Stimulated activated CD8-positive, alpha-beta memory T cell treated with anti-CD3 and anti-CD28 coated beads, Interleukin-4, amount 100 ng/mL, for 1 hour (primary cell): ENCODE data around the gene HOXA3.

Source experiments
- DNase-seq, 2 donors: peaks; one replicate each; pipeline ENCODE4 v3.0.0-alpha.2; 2020; ENCODE audit warnings: low read depth in 2 of 2, low spot score in 1 of 2

The HOXA3 gene

DNA sequence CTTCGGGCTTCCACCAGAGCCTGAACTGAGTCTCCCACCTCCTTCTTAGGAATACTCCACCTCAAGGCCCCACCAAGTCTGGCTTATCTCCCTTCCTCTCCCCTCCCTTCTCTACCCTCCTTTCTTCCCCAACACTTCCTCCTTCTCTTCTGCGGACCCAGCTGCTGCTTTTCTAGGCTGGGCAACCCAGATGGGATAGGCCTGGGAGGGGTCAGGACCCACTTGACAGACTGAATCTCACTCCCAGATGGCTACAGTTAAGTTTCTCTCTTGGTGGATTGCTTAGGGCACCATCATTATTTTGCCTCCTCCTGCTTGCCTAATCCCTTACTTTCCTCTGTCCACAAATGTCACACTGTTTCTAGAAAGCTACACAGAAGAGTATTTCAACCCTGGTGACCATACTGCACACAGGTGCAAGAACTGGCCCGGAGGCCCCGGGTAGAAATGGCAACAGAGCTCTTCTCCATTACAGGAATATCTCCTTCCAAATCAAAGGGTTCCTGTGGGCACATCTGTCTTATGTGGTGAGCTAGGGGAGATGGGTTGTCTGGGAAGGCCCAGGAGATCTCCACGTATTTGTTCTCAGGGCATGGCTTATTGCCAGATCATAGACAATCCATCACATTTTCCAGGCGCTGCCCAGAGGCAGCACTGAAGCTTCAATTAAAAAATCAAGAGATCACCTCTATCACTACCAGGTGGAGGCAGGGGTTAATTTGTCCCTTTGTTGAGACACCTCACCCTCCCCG lies 37.8 kb upstream of the HOXA3 start:
- DNase-seq = no peak

- DNase-seq = no peak
These were observed 37.1 kb upstream of the HOXA3 start for GRCh38 chr7:27189295-27189996.

GRCh38 chr7:27188386-27189294 lies 36.3 kb upstream of the HOXA3 start:
- DNase-seq = no peak

- no peak for DNase-seq
These were observed 35.3 kb upstream of the HOXA3 start for GRCh38 chr7:27187475-27188385.

- no peak for DNase-seq
These were observed 34.5 kb upstream of the HOXA3 start for GRCh38 chr7:27186668-27187474.

DNA sequence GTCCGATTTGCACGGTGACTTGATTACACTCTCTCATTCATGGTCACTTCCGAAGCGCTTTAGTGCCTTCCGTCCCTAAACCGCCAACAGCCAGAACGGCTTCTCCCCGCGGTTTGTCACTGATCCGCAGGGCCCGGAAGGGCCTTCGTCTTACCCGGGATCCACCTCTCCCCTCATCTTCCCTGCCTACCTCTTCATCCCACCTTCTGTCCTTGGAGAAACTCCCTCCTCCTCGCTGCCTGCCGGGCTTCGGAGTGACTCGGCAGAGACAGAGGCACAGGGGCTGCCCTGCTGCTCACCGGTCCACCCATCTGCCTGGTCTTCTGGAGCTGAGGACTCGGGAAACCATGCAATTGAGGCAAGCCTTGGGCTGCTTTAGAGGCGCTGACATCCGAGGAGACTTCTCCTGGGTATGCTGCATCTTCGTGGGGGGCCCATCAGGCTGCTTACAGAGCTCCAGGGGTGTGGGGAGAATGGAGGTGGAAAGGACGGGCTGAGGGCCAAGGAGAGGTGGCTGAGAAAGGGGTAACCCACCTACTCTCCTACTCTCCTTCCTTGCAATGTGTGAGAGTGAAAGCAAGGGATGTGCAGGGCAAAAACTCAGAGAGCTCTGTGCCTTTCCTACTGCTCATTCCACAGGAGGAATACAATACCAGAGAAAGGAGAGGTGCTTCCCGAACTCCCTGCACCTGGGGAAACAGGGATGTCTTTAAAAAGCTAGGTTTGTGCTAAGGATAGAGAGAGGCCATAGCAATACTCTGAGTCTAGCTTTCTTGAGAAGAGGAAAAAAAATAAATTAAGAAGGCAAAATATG lies 33.7 kb upstream of the HOXA3 start:
- no peak for DNase-seq

GRCh38 chr7:27185013-27185853 lies 32.9 kb upstream of the HOXA3 start, which contains the start of gene HOXA11:
Gene HOXA11, minus strand, starts transcription at chr7:27185232. Its CDS starts 88 bp downstream, at chr7:27185144.
- DNase-seq = no peak

DNA sequence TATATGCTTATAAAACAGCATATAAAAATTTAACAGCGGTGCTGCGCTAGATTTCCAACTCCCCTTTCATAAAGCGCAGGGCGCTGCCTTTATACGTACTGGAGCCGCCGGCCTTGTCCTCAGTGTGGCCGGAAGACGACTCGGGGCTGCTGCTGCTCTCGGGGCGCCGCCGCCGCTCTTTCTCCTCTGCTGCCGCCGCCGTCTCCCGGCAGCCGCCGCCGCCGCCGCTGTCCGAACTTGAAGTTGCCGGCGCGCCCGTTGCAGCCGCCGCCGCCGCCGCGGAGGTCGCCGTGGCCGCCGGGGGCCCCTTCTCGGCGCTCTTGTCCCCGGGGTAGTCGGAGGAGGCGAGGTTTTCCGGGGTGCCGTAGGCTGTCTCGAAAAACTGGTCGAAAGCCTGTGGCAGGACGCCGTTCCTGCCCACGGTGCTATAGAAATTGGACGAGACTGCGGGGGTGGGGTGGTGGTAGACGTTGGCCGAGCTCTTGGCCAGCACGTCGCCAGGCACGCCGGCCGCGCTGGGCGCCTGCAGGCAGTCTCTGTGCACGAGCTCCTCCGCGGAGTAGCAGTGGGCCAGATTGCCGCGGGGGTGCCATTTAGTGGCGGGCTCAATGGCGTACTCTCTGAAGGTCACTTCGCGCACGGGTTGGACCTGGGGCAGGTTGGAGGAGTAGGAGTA lies 32.1 kb upstream of the HOXA3 start:
- DNase-seq = no peak

DNA sequence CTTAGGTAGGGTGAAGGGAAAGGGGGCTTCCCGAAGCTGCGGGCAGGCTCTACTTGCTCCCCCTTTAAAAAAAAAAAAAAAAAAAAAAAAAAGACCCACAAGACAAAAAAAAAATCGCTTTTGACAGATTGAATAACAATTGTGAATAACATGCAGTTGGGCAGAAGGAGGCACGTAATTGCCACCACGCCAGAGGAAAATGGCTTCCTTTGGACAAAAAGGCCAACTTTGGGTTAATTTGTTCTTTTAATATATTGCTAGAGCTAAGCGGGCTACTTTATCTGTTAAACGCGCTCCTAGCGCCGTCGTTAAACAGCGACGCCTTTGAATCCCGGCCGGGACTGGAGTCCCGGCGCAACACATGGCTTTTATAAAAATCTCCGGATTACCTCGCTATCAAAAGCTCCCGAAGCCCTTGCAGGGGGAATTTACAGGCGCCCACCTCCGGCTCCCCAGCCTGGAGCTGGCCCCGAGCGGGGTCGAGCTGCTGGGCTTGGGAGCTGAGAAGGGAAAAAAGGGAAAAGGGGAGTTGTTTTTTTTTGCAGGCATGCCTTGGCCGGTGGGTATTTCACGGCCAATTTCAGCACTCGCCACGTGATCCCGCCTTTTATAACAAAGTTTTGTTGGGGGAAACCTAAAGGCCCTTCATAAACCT lies 31.4 kb upstream of the HOXA3 start:
- no peak for DNase-seq

GRCh38 chr7:27182861-27183681 lies 30.7 kb upstream of the HOXA3 start:
- DNase-seq = no peak

DNA sequence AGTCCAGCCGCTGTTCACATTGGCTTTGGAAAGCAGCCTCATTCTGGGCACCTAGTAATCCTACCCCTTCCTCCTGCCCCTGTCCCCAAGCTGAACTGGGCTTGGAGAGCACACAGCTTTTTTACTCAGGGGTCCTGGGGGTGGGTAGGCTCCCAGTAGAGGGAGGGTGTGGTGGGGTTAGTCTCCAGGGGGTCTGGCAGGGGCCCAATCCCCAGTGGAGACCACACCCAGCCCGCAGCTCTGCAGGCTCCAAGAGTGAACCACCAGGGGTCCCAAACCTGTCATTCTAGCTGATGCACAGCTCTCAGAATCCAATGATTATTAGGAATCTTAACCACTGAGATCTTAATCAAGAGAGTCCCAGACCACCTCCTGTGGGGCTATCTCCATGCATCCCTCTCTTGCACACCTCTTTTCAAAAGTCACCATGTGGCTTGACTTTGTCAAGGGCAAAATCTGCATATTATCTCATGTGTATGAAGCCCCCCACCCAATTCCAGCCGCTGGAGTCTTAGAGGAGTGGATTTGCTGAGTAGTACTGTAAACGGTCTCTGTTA lies 30.0 kb upstream of the HOXA3 start:
- no peak for DNase-seq

DNA sequence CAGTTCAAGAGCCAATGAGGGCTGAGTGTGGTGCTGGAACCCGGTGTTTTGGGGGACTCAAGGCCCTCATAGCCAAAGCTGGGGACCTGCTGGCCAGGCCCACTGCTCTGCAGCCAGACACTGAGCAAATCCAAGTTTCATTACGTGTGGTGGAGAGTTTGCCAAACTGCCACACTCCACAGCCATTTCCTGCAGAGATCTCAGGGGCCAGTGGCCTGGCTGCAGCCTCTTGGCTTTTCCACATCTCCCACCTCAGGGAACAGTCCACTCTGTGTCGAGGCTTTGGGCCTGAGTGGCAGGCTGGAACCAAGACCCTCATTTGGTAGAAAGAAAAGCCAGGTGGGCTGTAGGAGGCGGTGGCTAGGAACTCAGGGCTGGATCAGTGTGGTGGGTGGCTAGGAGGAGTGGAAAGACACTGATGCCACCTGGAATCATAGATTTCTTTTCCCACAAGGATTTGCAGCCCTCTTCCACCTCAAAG lies 29.5 kb upstream of the HOXA3 start:
- DNase-seq = no peak

- DNase-seq = no peak
These were observed 28.3 kb upstream of the HOXA3 start for GRCh38 chr7:27180431-27181420.
